Thyroid gland (tissue), 4 donors: ENCODE results near the gene CACNA2D3. TPM values are rescaled to one million over a fixed set of nuclear protein-coding genes. Genes with fewer than 3 reads are reported as not detected.

Experiments
- DNase-seq, 2 donors: peaks; one replicate each; pipeline ENCODE4 v3.0.0-alpha.2; 2019
- H3K27ac ChIP-seq, 3 donors: fragments of 200-600 bp; sonication (generic); 1 replicate in 2 of 3; 2 replicates in 1 of 3; pipeline ENCODE4 v1.5.1; 2016 to 2019; ENCODE audit warnings: mild to moderate bottlenecking in 1 of 3, moderate library complexity in 1 of 3
- H3K27me3 ChIP-seq: fragments of 200-600 bp; sonication (generic); one replicate; pipeline ENCODE4 v1.5.1; 2019
- H3K36me3 ChIP-seq, 2 donors: fragments of 200-600 bp; sonication (generic); one replicate each; pipeline ENCODE4 v1.5.1; 2016 to 2019
- H3K4me1 ChIP-seq, 2 donors: fragments of 200-600 bp; sonication (generic); one replicate each; pipeline ENCODE4 v1.5.1; 2017 to 2019
- H3K4me3 ChIP-seq, 3 donors: fragments of 200-600 bp; sonication (generic); replicated peaks in 1 of 3; 1 replicate in 2 of 3; 2 replicates in 1 of 3; pipeline ENCODE4 v1.5.1; 2016; ENCODE audit warnings: mild to moderate bottlenecking in 1 of 3
- H3K9me3 ChIP-seq: fragments of 200-600 bp; sonication (generic); one replicate; pipeline ENCODE4 v1.5.1; 2017
- POLR2A ChIP-seq, 2 donors: fragments of 450-650 bp; IDR thresholded peaks; one replicate each; pipeline ENCODE4 v1.6.1; 2017; ENCODE audit warnings: antibody characterized with exemption in 2 of 2, mild to moderate bottlenecking in 2 of 2, moderate library complexity in 1 of 2
- WGBS, 2 donors: methylation state at CpG; one replicate each; pipeline ENCODE4 v1.1.5; 2017; 5-methylcytosine and 5-hydroxymethylcytosine counted together
- intact Hi-C: fragments of 100-400 bp; cut with DNase I; formaldehyde crosslinking; loops from one replicate; pipeline ENCODE4 v1.15.1; 2023
- total RNA-seq, 4 donors: library from RNA; depleted of rRNA; stranded (reverse); fragments of >200 nt; gene quantifications; one replicate each; pipeline ENCODE4 v1.2.3, GENCODE V29; 2016
- TF ChIP-seq, protein P1 (sequence below), 6 experiments: fragments of 200-600 bp in 3 of 6; fragments of 450-650 bp in 3 of 6; sonication (generic) in 3 of 6; IDR thresholded peaks; one replicate each; pipeline ENCODE4 v1.5.1; 2016 to 2019; ENCODE audit warnings: antibody characterized with exemption in 6 of 6, mild to moderate bottlenecking in 2 of 6, inconsistent platforms in 1 of 6, moderate library complexity in 1 of 6

The CACNA2D3 gene
- total RNA-seq, 4 donors from 2014 or later: 2.9 to 4.8 (median 4.5) TPM

DNA sequence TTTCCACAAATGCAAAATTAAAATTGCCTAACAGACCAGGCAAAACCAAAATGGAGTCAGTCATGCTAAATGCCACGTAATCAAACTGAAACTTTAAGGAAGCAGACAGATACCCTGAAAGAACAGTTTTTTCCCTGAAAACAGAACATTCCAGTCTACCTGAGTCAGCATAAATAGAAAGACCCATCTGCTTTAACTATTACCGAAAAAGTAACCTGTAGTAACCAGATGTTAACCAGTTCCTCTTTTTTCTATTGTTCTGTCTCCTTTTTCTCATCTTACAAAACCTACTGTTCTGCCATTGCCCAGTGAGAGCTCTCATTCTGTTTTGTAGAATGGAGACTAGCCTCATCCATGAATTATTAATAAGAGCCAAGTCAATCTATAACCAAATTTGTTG lies 286.0 kb downstream of the CACNA2D3 start:
- no peaks in the 10 kb centered on the region for H3K4me1 ChIP-seq
- H3K27ac ChIP-seq: no peak overlapping the region
- intact Hi-C loops: no loop called here
- H3K4me3 ChIP-seq: no peak overlapping the region
- no peaks in the 10 kb centered on the region for H3K27me3 ChIP-seq
- DNase-seq: no peak
- WGBS, 2 donors: 92 to 97% methylated on average over 2 of the region's 2 CpGs
- no peaks in the 10 kb centered on the region for H3K36me3 ChIP-seq
- no peaks in the 10 kb centered on the region for H3K9me3 ChIP-seq
- TF ChIP-seq POLR2A (IDR thresholded peaks at IDR 0.05): no peak
- TF ChIP-seq, protein P1, sequence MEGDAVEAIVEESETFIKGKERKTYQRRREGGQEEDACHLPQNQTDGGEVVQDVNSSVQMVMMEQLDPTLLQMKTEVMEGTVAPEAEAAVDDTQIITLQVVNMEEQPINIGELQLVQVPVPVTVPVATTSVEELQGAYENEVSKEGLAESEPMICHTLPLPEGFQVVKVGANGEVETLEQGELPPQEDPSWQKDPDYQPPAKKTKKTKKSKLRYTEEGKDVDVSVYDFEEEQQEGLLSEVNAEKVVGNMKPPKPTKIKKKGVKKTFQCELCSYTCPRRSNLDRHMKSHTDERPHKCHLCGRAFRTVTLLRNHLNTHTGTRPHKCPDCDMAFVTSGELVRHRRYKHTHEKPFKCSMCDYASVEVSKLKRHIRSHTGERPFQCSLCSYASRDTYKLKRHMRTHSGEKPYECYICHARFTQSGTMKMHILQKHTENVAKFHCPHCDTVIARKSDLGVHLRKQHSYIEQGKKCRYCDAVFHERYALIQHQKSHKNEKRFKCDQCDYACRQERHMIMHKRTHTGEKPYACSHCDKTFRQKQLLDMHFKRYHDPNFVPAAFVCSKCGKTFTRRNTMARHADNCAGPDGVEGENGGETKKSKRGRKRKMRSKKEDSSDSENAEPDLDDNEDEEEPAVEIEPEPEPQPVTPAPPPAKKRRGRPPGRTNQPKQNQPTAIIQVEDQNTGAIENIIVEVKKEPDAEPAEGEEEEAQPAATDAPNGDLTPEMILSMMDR (IDR thresholded peaks at IDR 0.05): no peak

DNA sequence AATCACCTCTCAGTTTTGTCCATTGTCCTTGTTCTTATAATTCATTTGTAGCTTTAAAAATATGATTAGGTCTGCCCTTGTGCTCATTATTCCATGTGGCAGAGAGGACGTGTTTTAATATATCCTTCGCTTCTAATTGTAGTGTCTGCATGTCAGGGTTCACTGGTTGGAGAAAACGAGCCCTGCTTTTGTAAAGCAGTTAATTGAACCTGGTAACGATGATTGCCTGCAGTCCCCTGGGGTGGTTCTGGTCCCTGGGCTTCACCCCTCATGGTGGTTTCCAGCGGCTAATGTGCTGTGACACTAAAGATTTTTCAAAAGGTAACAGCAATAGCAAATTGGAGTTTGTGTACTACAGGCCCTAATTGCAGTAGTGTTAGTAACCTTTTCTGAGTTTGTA lies 299.6 kb downstream of the CACNA2D3 start:
- H3K27ac ChIP-seq: no peak overlapping the region
- no peaks in the 10 kb centered on the region for H3K27me3 ChIP-seq
- H3K9me3 ChIP-seq: no peaks in the 10 kb centered on the region
- TF ChIP-seq, protein P1 (IDR thresholded peaks at IDR 0.05): no peak
- TF ChIP-seq POLR2A (IDR thresholded peaks at IDR 0.05): no peak
- WGBS, 2 donors: 83% methylated on average over 5 of the region's 5 CpGs
- no peak overlapping the region for H3K4me3 ChIP-seq
- DNase-seq: no peak
- intact Hi-C loops: loop anchor here (10.0 kb wide), 1 partner anchor 753 kb away; no protein-coding TSS in a partner anchor
- no peaks in the 10 kb centered on the region for H3K36me3 ChIP-seq
- H3K4me1 ChIP-seq: no peaks in the 10 kb centered on the region

DNA sequence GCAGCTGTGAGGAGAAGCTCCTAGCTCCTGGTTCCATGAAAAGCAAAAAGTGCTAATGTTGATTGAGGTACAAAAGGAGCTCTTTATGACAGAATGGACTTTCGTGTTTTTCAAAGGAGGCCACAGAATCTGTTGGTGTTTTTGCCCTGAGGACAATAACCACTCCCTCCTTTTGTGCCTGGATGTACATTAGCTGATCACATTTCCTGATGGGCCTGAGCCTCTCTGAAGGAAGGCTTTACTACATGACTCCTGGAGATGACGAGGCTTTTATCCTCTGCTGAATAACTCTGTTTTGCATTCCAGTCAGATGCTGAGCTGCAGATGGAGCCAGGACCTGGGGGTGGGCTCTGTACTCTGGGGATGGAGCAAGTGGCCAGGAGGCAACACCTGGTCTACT lies 301.9 kb downstream of the CACNA2D3 start:
- no peak overlapping the region for H3K4me3 ChIP-seq
- no peak for DNase-seq
- no peaks in the 10 kb centered on the region for H3K36me3 ChIP-seq
- H3K27me3 ChIP-seq: no peaks in the 10 kb centered on the region
- H3K4me1 ChIP-seq: peaks cover 3% of the 10 kb centered on the region in 2 donors
- H3K9me3 ChIP-seq: no peaks in the 10 kb centered on the region
- H3K27ac ChIP-seq: no peak overlapping the region
- intact Hi-C loops: loop anchor here (10.0 kb wide), 1 partner anchor 751 kb away; no protein-coding TSS in a partner anchor
- 60 to 63% methylated on average over 2 of the region's 2 CpGs for WGBS, 2 donors
- TF ChIP-seq, protein P1 (IDR thresholded peaks at IDR 0.05): no peak

DNA sequence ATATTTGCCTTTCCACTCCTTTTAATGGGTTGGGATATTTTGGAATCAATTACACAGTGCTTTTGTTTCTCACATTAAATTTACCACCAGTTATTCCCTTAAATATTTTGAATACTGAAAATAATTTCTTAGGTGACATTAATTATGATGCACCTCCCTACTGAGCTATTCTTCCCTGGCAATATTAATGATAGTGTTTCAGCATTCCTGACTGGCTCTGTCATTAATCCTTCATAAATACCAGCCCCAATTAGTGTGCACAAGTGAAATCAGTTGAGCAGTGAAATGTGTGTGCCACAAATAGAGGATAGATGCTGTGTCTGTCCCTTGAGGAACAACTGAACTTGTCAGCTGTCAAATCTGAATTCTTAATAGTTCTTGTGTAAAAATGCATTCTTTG lies 304.0 kb downstream of the CACNA2D3 start:
- H3K27ac ChIP-seq: no peak overlapping the region
- TF ChIP-seq, protein P1 (IDR thresholded peaks at IDR 0.05): no peak
- TF ChIP-seq POLR2A (IDR thresholded peaks at IDR 0.05): no peak
- peaks cover 3% of the 10 kb centered on the region in 2 donors for H3K4me1 ChIP-seq
- H3K36me3 ChIP-seq: no peaks in the 10 kb centered on the region
- intact Hi-C loops: loop anchor here (10.0 kb wide), 1 partner anchor 748 kb away; no protein-coding TSS in a partner anchor
- H3K27me3 ChIP-seq: no peaks in the 10 kb centered on the region
- no peak overlapping the region for H3K4me3 ChIP-seq
- DNase-seq: no peak
- no peaks in the 10 kb centered on the region for H3K9me3 ChIP-seq

DNA sequence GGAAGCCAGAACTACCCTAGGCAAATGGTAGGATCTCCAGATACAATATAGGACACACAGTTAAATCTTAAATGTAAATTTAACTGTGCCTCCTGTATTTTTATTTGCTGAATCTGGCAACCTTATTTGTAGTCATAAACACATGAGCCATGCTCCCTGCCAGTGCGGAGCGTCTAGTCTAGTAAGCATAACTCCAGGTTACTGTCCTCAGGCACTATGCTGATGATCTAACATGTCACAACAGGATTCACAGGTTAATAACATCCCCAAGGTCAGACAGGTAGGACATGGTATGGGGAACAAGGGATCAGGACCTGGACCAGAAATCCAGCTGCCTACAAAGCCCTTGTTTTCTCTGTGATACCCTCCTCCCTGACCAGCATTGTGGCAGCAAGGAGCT lies 305.1 kb downstream of the CACNA2D3 start:
- Histone ChIP-seq H3K27ac (no peak overlapping the region), H3K27me3 (no peaks in the 10 kb centered on the region), H3K36me3 (no peaks in the 10 kb centered on the region), H3K9me3 (no peaks in the 10 kb centered on the region), H3K4me3 (no peak overlapping the region), H3K4me1 (peaks cover 3% of the 10 kb centered on the region in 2 donors)
- DNase-seq: no peak
- intact Hi-C loops: loop anchor here (10.0 kb wide), 1 partner anchor 747 kb away; no protein-coding TSS in a partner anchor
- TF ChIP-seq POLR2A (IDR thresholded peaks at IDR 0.05): no peak
- TF ChIP-seq, protein P1 (IDR thresholded peaks at IDR 0.05): no peak
- WGBS, 2 donors: 88 to 90% methylated on average over 2 of the region's 2 CpGs
